Hematopoietic multipotent progenitor cell treated with erythropoietin and hydrocortisone succinate and interleukin-3 and kit ligand, for 8 days (in vitro differentiated cells): ENCODE data around the gene RCC2.
A peak's percentile ranks its signal among the peaks of the same experiment; 100 is the strongest.
"Not testable (repeated sequence)": the region's sequence is repeated elsewhere in the genome, so short reads cannot be mapped to it uniquely, and the experiment has no call there.

Source experiments
- DNase-seq: peaks from one replicate; pipeline ENCODE4 v3.0.0-alpha.2; 2015

RCC2 gene

GRCh38 chr1:17439250-17440073 is at the start of gene RCC2:
RCC2 (minus strand) TSS chr1:17439677; CDS start chr1:17438514, 1,163 bp downstream.
- DNase-seq = peak; percentile 81

GRCh38 chr1:17486242-17486641 is 46.8 kb upstream of the RCC2 start:
- no peak for DNase-seq

GRCh38 chr1:17485281-17485680 is 45.8 kb upstream of the RCC2 start:
- DNase-seq = no peak

- not testable (repeated sequence) for DNase-seq
Measured at GRCh38 chr1:17481981-17482380, 42.5 kb upstream of the RCC2 start.

DNA sequence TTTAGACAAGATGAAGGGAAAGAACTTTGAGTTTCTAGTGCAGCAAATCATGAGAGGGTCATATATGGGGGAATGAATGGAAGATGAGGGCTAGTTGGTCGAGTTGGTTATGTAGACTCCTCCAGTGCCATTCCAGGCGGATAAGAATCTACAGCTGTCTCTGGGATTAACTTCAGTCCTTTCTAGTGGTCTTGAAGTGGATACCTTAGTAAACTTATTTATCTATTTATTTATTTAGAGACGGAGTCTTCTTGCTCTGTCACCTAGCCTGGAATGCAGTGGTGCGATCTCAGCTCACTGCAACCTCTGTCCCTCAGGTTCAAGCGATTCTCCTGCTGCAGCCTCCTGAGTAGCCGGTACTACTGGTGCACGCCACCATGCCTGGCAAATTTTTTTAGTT is 41.4 kb upstream of the RCC2 start:
- DNase-seq = no peak

- no peak for DNase-seq
Measured at GRCh38 chr1:17475752-17476151, 36.3 kb upstream of the RCC2 start.

DNA sequence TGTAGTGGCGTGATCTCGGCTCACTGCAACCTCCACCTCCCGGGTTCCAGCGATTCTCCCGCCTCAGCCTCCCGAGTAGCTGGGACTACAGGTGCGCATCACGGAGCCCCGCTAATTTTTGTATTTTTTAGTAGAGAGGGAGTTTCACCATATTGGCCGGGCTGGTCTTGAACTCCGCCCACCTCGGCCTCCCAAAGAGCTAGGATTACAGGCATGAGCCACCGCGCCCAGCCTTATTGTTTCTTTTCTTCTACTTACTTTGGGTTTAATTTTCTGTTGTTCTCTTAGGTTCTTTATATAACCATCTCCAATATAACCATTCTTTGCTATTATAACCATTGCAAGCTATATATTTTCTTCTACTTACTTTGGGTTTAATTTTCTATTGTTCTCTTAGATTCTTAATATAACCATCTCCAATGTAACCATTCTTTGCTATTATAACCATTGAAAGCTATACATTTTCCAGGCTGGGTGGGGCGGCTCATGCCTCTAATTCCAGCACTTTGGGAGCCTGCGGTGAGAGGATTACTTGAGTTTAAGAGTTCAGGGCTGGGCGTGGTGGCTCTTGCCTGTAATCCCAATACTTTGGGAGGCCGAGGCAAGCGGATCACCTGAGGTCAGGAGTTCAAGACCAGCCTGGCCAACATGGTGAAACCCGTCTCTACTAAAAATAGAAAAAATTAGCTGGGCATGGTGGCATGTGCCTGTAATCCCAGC is 35.5 kb upstream of the RCC2 start:
- not testable (repeated sequence) for DNase-seq

GRCh38 chr1:17472814-17473213 is 33.3 kb upstream of the RCC2 start:
- DNase-seq = no peak

- DNase-seq = no peak
Measured at GRCh38 chr1:17471393-17471792, 31.9 kb upstream of the RCC2 start.

GRCh38 chr1:17470021-17470799 is 30.7 kb upstream of the RCC2 start:
- DNase-seq = no peak

- DNase-seq = not testable (repeated sequence)
Measured at GRCh38 chr1:17468357-17469265, 29.1 kb upstream of the RCC2 start.

- no peak for DNase-seq
Measured at GRCh38 chr1:17466359-17466758, 26.9 kb upstream of the RCC2 start.

DNA sequence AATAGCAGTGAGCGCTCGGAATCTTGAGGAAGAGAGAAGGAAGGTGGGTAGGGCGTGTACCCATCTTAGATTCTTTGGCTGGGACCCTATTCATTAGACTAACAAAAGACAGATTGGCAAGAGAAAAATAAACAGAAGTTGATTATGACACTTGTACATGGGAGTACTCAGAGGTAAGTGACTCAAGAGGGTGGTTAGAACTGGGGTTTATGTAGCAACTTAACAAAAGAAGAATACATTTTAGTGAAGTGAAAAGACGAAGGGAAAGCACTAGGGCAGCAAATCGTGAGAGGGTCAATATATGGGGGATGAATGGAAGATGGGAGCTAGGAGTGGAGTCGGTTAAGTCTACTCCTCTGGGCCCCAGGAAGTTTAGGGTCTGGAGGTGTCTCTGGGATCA is 25.8 kb upstream of the RCC2 start:
- DNase-seq = no peak

GRCh38 chr1:17463991-17464390 is 24.5 kb upstream of the RCC2 start:
- no peak for DNase-seq

- DNase-seq = no peak
Measured at GRCh38 chr1:17462669-17463068, 23.2 kb upstream of the RCC2 start.

DNA sequence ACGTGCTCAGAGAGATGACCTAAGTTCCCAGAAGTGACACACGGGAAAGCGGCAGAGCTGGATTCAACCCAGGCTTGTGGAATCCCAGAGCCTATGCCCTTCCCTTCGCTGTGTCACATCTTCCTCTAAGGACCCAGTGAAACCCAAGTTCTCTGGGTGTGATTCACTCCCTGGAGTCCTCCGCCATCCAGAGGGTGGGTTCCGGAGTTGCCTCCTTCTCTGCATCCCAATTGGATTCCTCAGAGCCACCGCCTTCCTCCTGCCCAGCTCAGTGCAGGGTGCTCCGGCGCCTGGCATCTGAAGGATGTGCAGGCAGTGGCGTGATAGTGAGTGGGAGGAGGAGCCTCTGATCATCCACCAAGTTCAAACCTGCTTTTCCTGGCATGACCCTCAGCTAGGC is 20.7 kb upstream of the RCC2 start:
- no peak for DNase-seq

DNA sequence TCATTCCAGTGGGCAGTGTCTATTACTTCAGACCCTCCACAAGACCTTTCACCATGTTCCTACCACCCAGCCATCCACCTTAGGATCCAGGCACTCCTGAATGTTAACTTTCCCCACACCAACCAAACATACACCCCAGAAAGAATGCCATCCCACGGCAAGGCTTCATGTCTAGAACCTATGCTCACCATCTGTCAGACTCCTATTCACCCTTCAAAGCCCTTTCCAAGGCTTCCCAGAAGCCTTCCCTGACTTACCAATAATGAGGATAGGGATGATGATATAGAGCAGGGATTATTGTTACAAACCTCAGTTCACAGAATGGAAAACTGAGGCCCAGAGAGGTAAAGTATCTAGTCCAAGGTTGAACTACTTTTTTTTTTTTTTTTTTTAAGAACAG is 19.3 kb upstream of the RCC2 start:
- DNase-seq = no peak

DNA sequence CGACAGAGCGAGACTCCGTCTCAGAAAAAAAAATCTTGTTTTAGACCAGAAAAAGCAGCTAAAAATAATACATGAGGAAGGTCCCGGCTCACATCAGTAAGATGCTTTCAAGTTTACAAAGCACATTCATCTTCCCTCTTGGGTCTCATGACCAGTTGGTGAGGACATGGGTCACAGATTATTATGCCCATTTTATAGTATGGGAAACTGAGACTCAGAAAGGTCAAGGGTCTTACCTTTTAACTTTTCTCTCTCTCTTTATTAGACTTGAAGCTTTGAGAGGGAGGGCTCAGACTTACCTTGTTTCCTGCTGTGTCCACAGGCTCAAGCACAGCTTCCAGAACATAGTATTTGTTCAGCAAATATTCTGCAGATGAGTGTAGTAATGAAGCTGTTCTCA is 13.2 kb upstream of the RCC2 start:
- DNase-seq = no peak

DNA sequence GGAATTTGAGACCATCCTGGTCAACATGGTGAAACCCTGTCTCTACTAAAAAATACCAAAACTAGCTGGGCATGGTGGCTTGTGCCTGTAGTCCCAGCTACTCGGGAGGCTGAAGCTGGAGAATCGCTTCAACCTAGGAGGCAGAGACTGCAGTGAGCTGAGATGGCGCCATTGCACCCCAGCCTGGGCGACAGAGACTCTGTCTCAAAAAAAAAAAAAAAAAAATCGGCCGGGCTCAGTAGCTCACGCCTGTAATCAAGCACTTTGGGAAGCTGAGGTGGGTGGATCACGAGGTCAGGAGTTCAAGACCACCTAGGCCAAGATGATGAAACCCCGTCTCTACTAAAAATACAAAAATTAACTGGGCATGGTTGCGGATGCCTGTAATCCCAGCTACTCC is 12.7 kb upstream of the RCC2 start:
- not testable (repeated sequence) for DNase-seq

- no peak for DNase-seq
Measured at GRCh38 chr1:17451731-17452130, 12.3 kb upstream of the RCC2 start.

DNA sequence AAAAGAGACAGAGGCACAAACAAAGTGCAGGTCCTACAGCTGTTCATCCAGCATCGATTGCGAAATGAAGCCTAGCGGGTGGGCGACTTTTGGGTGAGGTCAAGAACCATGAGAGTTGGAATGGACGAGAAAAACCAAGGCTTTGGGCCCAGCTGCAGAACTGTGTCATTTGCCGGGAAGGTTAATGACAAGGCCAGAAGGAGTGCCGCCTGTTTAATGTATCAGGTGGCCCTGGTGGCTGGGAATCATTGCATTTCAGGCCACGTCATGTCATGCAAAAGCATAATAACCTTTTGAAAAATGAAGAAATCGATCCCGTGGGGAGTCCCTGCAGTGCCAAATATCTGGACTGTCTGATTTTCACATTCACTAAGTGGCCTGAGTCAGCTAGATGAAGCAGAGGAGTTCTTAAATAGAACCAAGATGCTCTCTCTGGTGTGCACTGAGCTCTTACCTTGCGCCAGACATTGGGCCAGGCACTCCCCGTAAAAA is 8.1 kb upstream of the RCC2 start:
- no peak for DNase-seq

GRCh38 chr1:17442841-17443240 is 3.4 kb upstream of the RCC2 start:
- DNase-seq = no peak
